NCI-H1092 (cell line): ENCODE results near the gene GARRE1.
"Not testable (repeated sequence)": the region's sequence is repeated elsewhere in the genome, so short reads cannot be mapped to it uniquely, and the experiment has no call there.

Experiments
- DNase-seq: peaks from one replicate; lab custom pipeline; 2025; lab: John Stamatoyannopoulos, UW

The GARRE1 gene

DNA sequence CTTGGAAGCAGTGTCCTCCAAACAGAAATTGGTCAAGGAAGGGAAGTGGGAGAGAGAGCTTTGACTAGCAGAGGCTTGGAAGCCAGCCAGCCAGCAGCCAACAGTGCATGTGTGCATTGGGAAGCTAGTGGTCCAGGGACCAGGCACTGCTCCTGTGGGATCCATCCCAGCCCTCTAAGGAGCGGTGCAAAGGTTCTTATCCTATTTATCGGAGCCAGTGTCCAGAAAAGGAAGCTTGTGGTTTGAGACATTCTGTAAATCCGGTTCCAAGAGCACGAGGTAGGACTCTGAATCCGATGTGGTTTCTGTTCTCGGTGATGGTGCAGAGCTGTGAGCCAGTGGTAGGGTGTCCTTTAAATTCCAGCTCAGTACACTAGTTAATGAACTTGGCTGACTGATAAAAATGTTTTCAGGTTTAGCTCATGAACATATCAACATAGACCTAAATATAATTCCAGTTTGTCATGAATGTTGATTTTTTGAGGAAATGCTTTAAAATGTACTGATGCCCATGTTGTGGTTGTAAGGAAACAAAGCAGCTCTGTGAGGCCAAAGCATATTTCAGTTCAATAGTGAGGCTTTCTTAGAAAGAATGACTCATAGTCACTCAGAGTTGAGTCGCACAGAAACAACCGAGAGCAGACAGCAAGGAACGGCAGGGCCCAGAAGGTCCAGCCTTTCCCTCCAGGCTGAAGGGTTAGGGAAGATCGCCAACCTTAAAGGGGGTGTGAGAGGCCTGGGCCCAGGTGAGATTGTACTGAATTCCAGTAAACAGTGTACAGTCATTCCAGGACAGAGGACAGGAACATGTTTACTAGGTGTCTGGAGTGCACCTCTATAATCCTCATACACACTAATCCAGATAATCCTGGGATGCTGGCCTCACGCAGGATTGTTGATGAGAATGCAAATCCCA is 21.5 kb upstream of the GARRE1 start:
- DNase-seq, result no peak

- DNase-seq, result no peak
These were observed 18.9 kb upstream of the GARRE1 start for GRCh38 chr19:34235425-34235940.

GRCh38 chr19:34236035-34236987 is 18.0 kb upstream of the GARRE1 start:
- no peak for DNase-seq

GRCh38 chr19:34237283-34237682 is 17.1 kb upstream of the GARRE1 start:
- DNase-seq, result no peak

- DNase-seq, result no peak
These were observed 16.4 kb upstream of the GARRE1 start for GRCh38 chr19:34237939-34238338.

- no peak for DNase-seq
These were observed 12.6 kb upstream of the GARRE1 start for GRCh38 chr19:34241513-34242337.

- not testable (repeated sequence) for DNase-seq
These were observed 11.0 kb upstream of the GARRE1 start for GRCh38 chr19:34243138-34243875.

DNA sequence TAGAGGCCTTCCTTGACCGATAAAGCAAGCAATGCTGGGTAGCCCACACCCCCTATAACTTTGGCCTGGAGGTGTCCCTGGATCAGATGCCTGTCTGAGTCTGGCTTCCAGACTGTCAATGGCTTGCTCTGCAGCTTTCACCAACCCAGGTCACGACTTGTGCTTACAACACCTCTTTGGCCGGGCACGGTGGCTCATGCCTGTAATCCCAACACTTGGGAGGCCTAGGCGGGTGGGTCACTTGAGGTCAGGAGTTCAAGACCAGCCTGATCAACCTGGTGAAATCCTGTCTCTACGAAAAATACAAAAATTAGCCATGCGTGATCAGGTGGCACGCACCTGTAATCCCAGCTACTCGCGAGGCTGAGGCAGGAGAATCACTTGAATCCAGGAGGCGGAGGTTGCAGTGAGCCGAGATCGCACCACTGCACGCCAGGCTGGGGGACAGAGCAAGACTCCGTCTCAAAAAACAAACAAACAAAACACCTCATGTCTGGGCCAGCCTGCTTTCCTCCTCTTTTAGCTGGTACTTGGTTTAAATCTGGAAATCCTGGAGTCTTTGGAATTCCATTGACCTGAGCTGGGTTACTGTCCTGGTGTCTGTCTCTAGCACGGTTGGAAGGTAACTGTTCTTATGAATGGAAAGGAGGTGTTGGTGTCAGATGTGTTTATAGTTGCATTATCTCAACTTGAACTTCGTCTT is 10.3 kb upstream of the GARRE1 start:
- DNase-seq, result no peak

DNA sequence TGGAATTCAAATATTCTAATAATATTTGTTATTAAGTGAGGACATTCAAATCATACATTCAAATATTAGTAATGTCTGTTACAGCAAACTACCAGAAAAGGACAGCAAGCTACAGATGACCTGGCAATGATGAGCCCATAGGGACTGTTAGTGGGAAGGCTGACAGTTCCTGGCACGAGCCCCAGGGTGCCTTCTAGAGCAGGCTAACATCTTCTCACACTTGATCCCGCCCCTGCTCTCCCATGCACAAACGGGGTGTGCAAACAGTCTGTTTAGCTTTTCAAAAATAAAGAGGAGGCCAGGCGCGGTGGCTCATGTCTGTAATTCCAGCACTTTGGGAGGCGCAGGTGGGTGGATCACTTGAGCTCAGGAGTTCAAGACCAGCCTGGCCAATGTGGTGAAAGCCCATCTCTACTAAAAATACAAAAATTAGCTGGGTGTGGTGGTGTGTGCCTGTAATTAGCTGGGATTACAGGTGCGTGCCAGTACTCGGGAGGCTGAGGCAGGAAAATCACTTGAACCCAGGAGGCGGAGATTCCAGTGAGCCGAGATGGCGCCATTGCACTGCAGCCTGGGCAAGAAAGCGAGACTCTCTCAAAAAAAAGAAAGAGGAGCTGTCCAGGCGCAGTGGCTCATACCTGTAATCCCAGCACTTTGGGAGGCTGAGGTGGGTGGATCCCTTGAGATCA is 9.6 kb upstream of the GARRE1 start:
- no peak for DNase-seq

DNA sequence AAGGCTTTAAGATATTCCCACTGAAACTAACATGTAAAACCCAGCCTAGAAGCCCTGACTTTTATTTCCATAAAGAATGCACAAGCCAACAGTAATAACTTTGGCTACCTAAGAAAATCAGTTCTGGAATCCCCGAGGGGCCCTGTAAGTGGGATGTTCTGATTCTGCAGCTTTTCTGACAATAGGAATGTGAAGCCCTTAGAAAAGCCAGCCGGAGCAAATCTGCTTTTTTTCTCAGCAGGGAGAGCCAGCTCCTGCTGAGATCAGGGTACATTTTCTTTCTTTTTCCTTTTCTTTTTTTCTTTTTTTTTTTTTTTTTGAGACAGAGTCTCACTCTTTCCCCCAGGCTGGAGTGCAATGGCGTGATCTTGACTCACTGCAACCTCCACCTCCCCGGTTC is 8.0 kb upstream of the GARRE1 start:
- no peak for DNase-seq

- no peak for DNase-seq
These were observed 5.4 kb upstream of the GARRE1 start for GRCh38 chr19:34248941-34249340.

DNA sequence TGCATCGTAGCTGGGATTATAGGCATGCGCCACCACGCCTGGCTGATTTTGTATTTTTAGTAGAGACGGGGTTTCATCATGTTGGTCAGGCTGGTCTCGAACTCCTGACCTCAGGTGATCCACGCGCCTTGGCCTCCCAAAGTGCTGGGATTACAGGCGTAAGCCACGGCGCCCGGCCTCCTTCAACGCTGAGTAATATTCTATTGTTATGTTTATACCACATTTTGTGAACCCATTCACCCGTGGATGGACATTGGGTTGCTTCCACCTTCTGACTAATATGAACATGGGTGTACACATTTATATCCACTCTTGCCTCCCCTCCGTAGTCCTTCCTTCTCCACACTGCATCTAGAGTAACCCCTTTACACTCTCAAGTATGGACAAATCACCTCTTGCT is 1.2 kb upstream of the GARRE1 start:
- DNase-seq, result not testable (repeated sequence)

DNA sequence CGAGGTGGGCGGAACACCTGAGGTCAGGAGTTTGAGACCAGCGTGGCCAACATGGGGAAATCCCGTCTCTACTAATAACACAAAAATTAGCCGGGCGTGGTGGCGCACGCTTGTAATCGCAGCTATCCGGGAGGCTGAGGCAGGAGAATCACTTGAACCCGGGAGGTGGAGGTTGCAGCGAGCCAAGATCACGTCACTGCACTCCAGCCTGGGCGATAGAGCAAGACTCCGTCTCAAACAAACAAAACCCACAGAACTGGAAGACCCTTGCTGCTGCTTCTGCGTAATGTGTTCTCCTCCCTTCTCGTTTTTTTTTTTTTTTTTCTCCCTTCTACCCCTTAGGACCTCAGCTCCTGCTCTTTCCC is 691 bp upstream of the GARRE1 start:
- not testable (repeated sequence) for DNase-seq

- DNase-seq, result peak; percentile 37
These were observed 511 bp downstream of the GARRE1 start for GRCh38 chr19:34254698-34255432.

- no peak for DNase-seq
These were observed 1.2 kb downstream of the GARRE1 start for GRCh38 chr19:34255546-34255945.

GRCh38 chr19:34256835-34257558 is 2.6 kb downstream of the GARRE1 start:
- no peak for DNase-seq

GRCh38 chr19:34257559-34257924 is 3.2 kb downstream of the GARRE1 start:
- no peak for DNase-seq

GRCh38 chr19:34259367-34260095 is 5.2 kb downstream of the GARRE1 start:
- DNase-seq, result no peak
